ENCODE results near the gene PPARD. TPM values are rescaled to one million over a fixed set of nuclear protein-coding genes. Genes with fewer than 3 reads are reported as not detected.

Gene PPARD
- total RNA-seq, 1 experiment from 2014 or later, result 2.5 TPM

- peaks cover 9% of the 10 kb centered on the region for H3K4me1 ChIP-seq (ENCODE audit: low read length)
- H3K9ac ChIP-seq (ENCODE audit: low read length), result no peak overlapping the region
- H3K9me2 ChIP-seq (replicated peaks; ENCODE audit: insufficient read depth, low read length), result no peaks in the 10 kb centered on the region
- H2AFZ ChIP-seq (ENCODE audit: low read length), result no peak overlapping the region
- peak; percentile 65 for DNase-seq
- no peaks in the 10 kb centered on the region for H3K9me3 ChIP-seq (ENCODE audit: low read length)
- no peaks in the 10 kb centered on the region for H4K20me1 ChIP-seq (ENCODE audit: insufficient read depth, low read depth, low read length)
- H3K27me3 ChIP-seq (ENCODE audit: low read length), result no peaks in the 10 kb centered on the region
- no peak overlapping the region for H3K27ac ChIP-seq (ENCODE audit: low read length)
- H3K79me2 ChIP-seq (ENCODE audit: low read length), result no peaks in the 10 kb centered on the region
- H3K4me2 ChIP-seq (ENCODE audit: low read depth, low read length, poor library complexity, severe bottlenecking), result no peak overlapping the region
- H3K36me3 ChIP-seq (ENCODE audit: insufficient read depth, low read length), result no peaks in the 10 kb centered on the region
- no peak overlapping the region for H3K4me3 ChIP-seq (ENCODE audit: low read length)
These were observed 77.1 kb downstream of the PPARD start for GRCh38 chr6:35419417-35419816.

GRCh38 chr6:35419961-35420360 lies 77.6 kb downstream of the PPARD start:
- Histone ChIP-seq H3K9ac (ENCODE audit: low read length) (no peak overlapping the region), H3K27ac (ENCODE audit: low read length) (no peak overlapping the region), H3K4me3 (ENCODE audit: low read length) (no peak overlapping the region), H3K9me3 (ENCODE audit: low read length) (no peaks in the 10 kb centered on the region), H3K9me2 (replicated peaks; ENCODE audit: insufficient read depth, low read length) (no peaks in the 10 kb centered on the region), H3K79me2 (ENCODE audit: low read length) (no peaks in the 10 kb centered on the region), H3K27me3 (ENCODE audit: low read length) (no peaks in the 10 kb centered on the region), H3K4me1 (ENCODE audit: low read length) (peaks cover 7% of the 10 kb centered on the region), H4K20me1 (ENCODE audit: insufficient read depth, low read depth, low read length) (no peaks in the 10 kb centered on the region), H3K36me3 (ENCODE audit: insufficient read depth, low read length) (no peaks in the 10 kb centered on the region), H2AFZ (ENCODE audit: low read length) (no peak overlapping the region), H3K4me2 (ENCODE audit: low read depth, low read length, poor library complexity, severe bottlenecking) (no peak overlapping the region)
- DNase-seq, result no peak

- no peaks in the 10 kb centered on the region for H3K9me2 ChIP-seq (replicated peaks; ENCODE audit: insufficient read depth, low read length)
- no peak for DNase-seq
- H3K27ac ChIP-seq (ENCODE audit: low read length), result no peak overlapping the region
- no peaks in the 10 kb centered on the region for H3K79me2 ChIP-seq (ENCODE audit: low read length)
- no peaks in the 10 kb centered on the region for H4K20me1 ChIP-seq (ENCODE audit: insufficient read depth, low read depth, low read length)
- no peak overlapping the region for H3K9ac ChIP-seq (ENCODE audit: low read length)
- H3K27me3 ChIP-seq (ENCODE audit: low read length), result no peaks in the 10 kb centered on the region
- peaks cover 6% of the 10 kb centered on the region; the same call in 1 of the 2 replicates for H3K9me3 ChIP-seq (ENCODE audit: low read length)
- H3K4me3 ChIP-seq (ENCODE audit: low read length), result no peak overlapping the region
- H3K4me1 ChIP-seq (ENCODE audit: low read length), result no peaks in the 10 kb centered on the region
- no peak overlapping the region for H2AFZ ChIP-seq (ENCODE audit: low read length)
- H3K36me3 ChIP-seq (ENCODE audit: insufficient read depth, low read length), result no peaks in the 10 kb centered on the region; the same call in 1 of the 2 replicates
- H3K4me2 ChIP-seq (ENCODE audit: low read depth, low read length, poor library complexity, severe bottlenecking), result no peak overlapping the region
These were observed 82.9 kb downstream of the PPARD start for GRCh38 chr6:35425284-35425683.

GRCh38 chr6:35426074-35426473 lies 83.7 kb downstream of the PPARD start:
- Histone ChIP-seq H3K9me2 (replicated peaks; ENCODE audit: insufficient read depth, low read length) (no peaks in the 10 kb centered on the region), H3K4me1 (ENCODE audit: low read length) (no peaks in the 10 kb centered on the region), H3K36me3 (ENCODE audit: insufficient read depth, low read length) (no peaks in the 10 kb centered on the region; the same call in 1 of the 2 replicates), H3K4me3 (ENCODE audit: low read length) (no peak overlapping the region), H3K27ac (ENCODE audit: low read length) (no peak overlapping the region), H3K27me3 (ENCODE audit: low read length) (no peaks in the 10 kb centered on the region), H4K20me1 (ENCODE audit: insufficient read depth, low read depth, low read length) (no peaks in the 10 kb centered on the region), H3K9ac (ENCODE audit: low read length) (no peak overlapping the region), H2AFZ (ENCODE audit: low read length) (no peak overlapping the region), H3K9me3 (ENCODE audit: low read length) (peaks cover 6% of the 10 kb centered on the region; the same call in 1 of the 2 replicates), H3K4me2 (ENCODE audit: low read depth, low read length, poor library complexity, severe bottlenecking) (no peak overlapping the region), H3K79me2 (ENCODE audit: low read length) (no peaks in the 10 kb centered on the region)
- no peak for DNase-seq

- H3K4me2 ChIP-seq (ENCODE audit: low read depth, low read length, poor library complexity, severe bottlenecking), result no peak overlapping the region
- no peaks in the 10 kb centered on the region for H4K20me1 ChIP-seq (ENCODE audit: insufficient read depth, low read depth, low read length)
- peaks cover 6% of the 10 kb centered on the region; the same call in 1 of the 2 replicates for H3K9me3 ChIP-seq (ENCODE audit: low read length)
- DNase-seq, result no peak
- H3K9me2 ChIP-seq (replicated peaks; ENCODE audit: insufficient read depth, low read length), result no peaks in the 10 kb centered on the region
- H3K27me3 ChIP-seq (ENCODE audit: low read length), result no peaks in the 10 kb centered on the region
- no peaks in the 10 kb centered on the region for H3K4me1 ChIP-seq (ENCODE audit: low read length)
- no peak overlapping the region for H2AFZ ChIP-seq (ENCODE audit: low read length)
- H3K36me3 ChIP-seq (ENCODE audit: insufficient read depth, low read length), result no peaks in the 10 kb centered on the region; the same call in 1 of the 2 replicates
- H3K4me3 ChIP-seq (ENCODE audit: low read length), result no peak overlapping the region
- H3K9ac ChIP-seq (ENCODE audit: low read length), result no peak overlapping the region
- H3K27ac ChIP-seq (ENCODE audit: low read length), result no peak overlapping the region
- no peaks in the 10 kb centered on the region for H3K79me2 ChIP-seq (ENCODE audit: low read length)
These were observed 85.1 kb downstream of the PPARD start for GRCh38 chr6:35427435-35427834.

GRCh38 chr6:35427851-35428321 lies 85.5 kb downstream of the PPARD start:
- no peaks in the 10 kb centered on the region for H4K20me1 ChIP-seq (ENCODE audit: insufficient read depth, low read depth, low read length)
- DNase-seq, result no peak
- H3K79me2 ChIP-seq (ENCODE audit: low read length), result no peaks in the 10 kb centered on the region
- no peak overlapping the region for H3K27ac ChIP-seq (ENCODE audit: low read length)
- peaks cover 6% of the 10 kb centered on the region; the same call in 1 of the 2 replicates for H3K9me3 ChIP-seq (ENCODE audit: low read length)
- no peak overlapping the region for H3K9ac ChIP-seq (ENCODE audit: low read length)
- no peaks in the 10 kb centered on the region for H3K27me3 ChIP-seq (ENCODE audit: low read length)
- H3K4me1 ChIP-seq (ENCODE audit: low read length), result no peaks in the 10 kb centered on the region
- H2AFZ ChIP-seq (ENCODE audit: low read length), result no peak overlapping the region
- no peaks in the 10 kb centered on the region; the same call in 1 of the 2 replicates for H3K36me3 ChIP-seq (ENCODE audit: insufficient read depth, low read length)
- H3K4me3 ChIP-seq (ENCODE audit: low read length), result no peak overlapping the region
- no peak overlapping the region for H3K4me2 ChIP-seq (ENCODE audit: low read depth, low read length, poor library complexity, severe bottlenecking)
- H3K9me2 ChIP-seq (replicated peaks; ENCODE audit: insufficient read depth, low read length), result no peaks in the 10 kb centered on the region

GRCh38 chr6:35428421-35429149 lies 86.2 kb downstream of the PPARD start:
- Histone ChIP-seq H3K79me2 (ENCODE audit: low read length) (no peaks in the 10 kb centered on the region), H3K9me3 (ENCODE audit: low read length) (peaks cover 6% of the 10 kb centered on the region; the same call in 1 of the 2 replicates), H4K20me1 (ENCODE audit: insufficient read depth, low read depth, low read length) (no peaks in the 10 kb centered on the region), H3K27ac (ENCODE audit: low read length) (no peak overlapping the region), H3K36me3 (ENCODE audit: insufficient read depth, low read length) (no peaks in the 10 kb centered on the region; the same call in 1 of the 2 replicates), H3K27me3 (ENCODE audit: low read length) (no peaks in the 10 kb centered on the region), H3K4me2 (ENCODE audit: low read depth, low read length, poor library complexity, severe bottlenecking) (no peak overlapping the region), H2AFZ (ENCODE audit: low read length) (no peak overlapping the region), H3K4me1 (ENCODE audit: low read length) (no peaks in the 10 kb centered on the region), H3K9me2 (replicated peaks; ENCODE audit: insufficient read depth, low read length) (no peaks in the 10 kb centered on the region), H3K9ac (ENCODE audit: low read length) (no peak overlapping the region), H3K4me3 (ENCODE audit: low read length) (no peak overlapping the region)
- DNase-seq, result no peak

- Histone ChIP-seq H3K27ac (ENCODE audit: low read length) (no peak overlapping the region), H3K9ac (ENCODE audit: low read length) (no peak overlapping the region), H3K27me3 (ENCODE audit: low read length) (no peaks in the 10 kb centered on the region), H3K9me2 (replicated peaks; ENCODE audit: insufficient read depth, low read length) (no peaks in the 10 kb centered on the region), H3K36me3 (ENCODE audit: insufficient read depth, low read length) (no peaks in the 10 kb centered on the region; the same call in 1 of the 2 replicates), H3K4me2 (ENCODE audit: low read depth, low read length, poor library complexity, severe bottlenecking) (no peak overlapping the region), H3K9me3 (ENCODE audit: low read length) (peaks cover 6% of the 10 kb centered on the region; the same call in 1 of the 2 replicates), H2AFZ (ENCODE audit: low read length) (no peak overlapping the region), H3K79me2 (ENCODE audit: low read length) (no peaks in the 10 kb centered on the region), H3K4me3 (ENCODE audit: low read length) (no peak overlapping the region), H3K4me1 (ENCODE audit: low read length) (no peaks in the 10 kb centered on the region), H4K20me1 (ENCODE audit: insufficient read depth, low read depth, low read length) (no peaks in the 10 kb centered on the region)
- DNase-seq, result no peak
These were observed 87.1 kb downstream of the PPARD start for GRCh38 chr6:35429463-35429862.

All from Karpas-422 (cell line).